Aorta (tissue), 5 donors: ENCODE data around the gene SLC10A4. TPM values are rescaled to one million over a fixed set of nuclear protein-coding genes. Genes with fewer than 3 reads are reported as not detected.

Experiments
- ATAC-seq: fragments of 200-7000 bp; cut with Tn5 transposase; one replicate; pipeline ENCODE4 v1.9.1; 2022; ENCODE audit warnings: moderate library complexity; ENCODE audit not compliant: low FRiP score
- DNase-seq, 2 donors: peaks; one replicate each; pipeline ENCODE4 v3.0.0-alpha.2; 2020
- H3K27ac ChIP-seq, 2 donors: one replicate each; pipeline ENCODE4 v1.5.1; 2013; ENCODE audit warnings: low read length in 2 of 2, mild to moderate bottlenecking in 2 of 2, moderate library complexity in 2 of 2, control low read depth in 1 of 2, inconsistent platforms in 1 of 2, low read depth in 1 of 2
- H3K27me3 ChIP-seq, 2 donors: one replicate each; pipeline ENCODE4 v1.6.1; 2013; ENCODE audit warnings: control low read depth in 1 of 2, low read length in 1 of 2, mild to moderate bottlenecking in 1 of 2, moderate library complexity in 1 of 2; ENCODE audit not compliant: insufficient read depth in 2 of 2, control insufficient read depth in 1 of 2
- H3K36me3 ChIP-seq, 2 donors: one replicate each; pipeline ENCODE4 v1.6.1; 2013; ENCODE audit warnings: control low read depth in 1 of 2, low read length in 1 of 2, mild to moderate bottlenecking in 1 of 2; ENCODE audit not compliant: insufficient read depth in 2 of 2, control insufficient read depth in 1 of 2
- H3K4me1 ChIP-seq, 2 donors: one replicate each; pipeline ENCODE4 v1.6.1; 2013; ENCODE audit warnings: low read length in 2 of 2, control low read depth in 1 of 2, mild to moderate bottlenecking in 1 of 2, moderate library complexity in 1 of 2; ENCODE audit not compliant: insufficient read depth in 2 of 2, control insufficient read depth in 1 of 2
- H3K4me3 ChIP-seq, 2 donors: one replicate each; pipeline ENCODE4 v1.5.1; 2013; ENCODE audit warnings: low read length in 2 of 2, control low read depth in 1 of 2, mild to moderate bottlenecking in 1 of 2
- H3K9me3 ChIP-seq: one replicate; pipeline ENCODE4 v1.6.1; 2013; ENCODE audit warnings: mild to moderate bottlenecking, low read length; ENCODE audit not compliant: control insufficient read depth
- WGBS, 2 donors: extraction: QIAGEN DNeasy Blood & Tissue Kit; methylation state at CpG; one replicate each; pipeline ENCODE4 v1.1.7; 2013; 5-methylcytosine and 5-hydroxymethylcytosine counted together
- intact Hi-C, 2 donors: fragments of 100-400 bp; cut with DNase I; formaldehyde crosslinking; loops; one replicate each; pipeline versions ENCODE4 v1.14.2 to v1.15.0; 2022
- polyA plus RNA-seq, 2 donors: library from polyadenylated mRNA; stranded (reverse); fragments of 200-250 nt; gene quantifications; one replicate each; pipeline ENCODE4 v1.2.3, GENCODE V29; 2013
- total RNA-seq, 2 donors: library from RNA; stranded (reverse); fragmentation: NEBNext Ultra II Directional; extraction: Animal tissue kit (Norgen Biotek cat#: 25700); gene quantifications; one replicate each; pipeline ENCODE4 v1.2.1, GENCODE V29; 2021
- donor health status: healthy with polysubstance abuse.
- donor health status: Bipolar disorder and iron deficiency.
- donor health status: DM: no; HTN: no; CAD: no.
- donor health status: DM: no; HTN: no; CAD: no.
- donor health status: DM: yes; HTN: yes; CAD: no.

The SLC10A4 gene
- total and polyA plus RNA-seq, 4 donors: 0.13 to 1.1 (median 0.48) TPM; not detected in 1

- DNase-seq (no peak), ATAC-seq (no peak)
- Histone ChIP-seq H3K4me3 (no peak overlapping the region), H3K27ac (no peak overlapping the region), H3K4me1 (no peaks in the 10 kb centered on the region), H3K36me3 (peaks cover 7 to 10% of the 10 kb centered on the region in 2 donors), H3K27me3 (no peaks in the 10 kb centered on the region), H3K9me3 (no peaks in the 10 kb centered on the region)
- intact Hi-C loops: loop anchor here in 1 of 2 donors (10.0 kb wide), 1 partner anchor 45 kb away; no protein-coding TSS in a partner anchor
Observed at GRCh38 chr4:48509543-48509942, 26.4 kb downstream of the SLC10A4 start.

GRCh38 chr4:48518143-48518542 is 35.0 kb downstream of the SLC10A4 start:
- Histone ChIP-seq H3K27ac (no peak overlapping the region), H3K9me3 (no peaks in the 10 kb centered on the region), H3K36me3 (peaks cover 14 to 16% of the 10 kb centered on the region in 2 donors), H3K4me3 (no peak overlapping the region), H3K27me3 (no peaks in the 10 kb centered on the region), H3K4me1 (no peaks in the 10 kb centered on the region)
- intact Hi-C loops: no loop called here
- ATAC-seq: no peak
- DNase-seq: no peak
- 90 to 91% methylated on average over 3 of the region's 3 CpGs for WGBS, 2 donors

- H3K4me1 ChIP-seq: no peaks in the 10 kb centered on the region
- H3K27me3 ChIP-seq: no peaks in the 10 kb centered on the region
- intact Hi-C loops: no loop called here
- 78 to 89% methylated on average over 1 of the region's 1 CpG for WGBS, 2 donors
- H3K9me3 ChIP-seq: no peaks in the 10 kb centered on the region
- no peak overlapping the region for H3K27ac ChIP-seq
- DNase-seq (no peak), ATAC-seq (no peak)
- H3K36me3 ChIP-seq: peaks cover 8 to 22% of the 10 kb centered on the region in 2 donors
- H3K4me3 ChIP-seq: no peak overlapping the region
Observed at GRCh38 chr4:48526406-48526805, 43.3 kb downstream of the SLC10A4 start.

GRCh38 chr4:48538358-48538757 is 55.2 kb downstream of the SLC10A4 start:
- Histone ChIP-seq H3K27ac (no peak overlapping the region), H3K9me3 (no peaks in the 10 kb centered on the region), H3K4me1 (peaks cover 0 to 2% of the 10 kb centered on the region in 2 donors), H3K4me3 (no peak overlapping the region), H3K27me3 (no peaks in the 10 kb centered on the region), H3K36me3 (peaks cover 0 to 3% of the 10 kb centered on the region in 2 donors)
- no peak for DNase-seq
- intact Hi-C loops: no loop called here
- ATAC-seq: no peak

Other genes starting within 250 kb of the SLC10A4 start
- 1 to 10 TPM; 5.7 to 9.3 TPM for gene TEC, start 213.5 kb upstream of the SLC10A4 start, total RNA-seq
- 1 to 10 TPM; 2.2 to 2.3 TPM for gene TEC, start 213.5 kb upstream of the SLC10A4 start, polyA plus RNA-seq
- 100 to 1,000 TPM; 107 to 109 TPM for gene SLAIN2, start 141.8 kb upstream of the SLC10A4 start, total RNA-seq
- 10 to 100 TPM; 39.0 to 46.0 TPM for gene SLAIN2, start 141.8 kb upstream of the SLC10A4 start, polyA plus RNA-seq
- gene ZAR1, start 6.9 kb downstream of the SLC10A4 start, total RNA-seq: not detected
- not detected for gene ZAR1, start 6.9 kb downstream of the SLC10A4 start, polyA plus RNA-seq